T-helper 17 cell (primary cell): Measurements from ENCODE around the gene ABCC5. TPM values are rescaled to one million over a fixed set of nuclear protein-coding genes. Genes with fewer than 3 reads are reported as not detected.

Experiments
- ATAC-seq: fragments of 150-1000 bp; cut with Tn5 transposase; 2 replicates; pipeline ENCODE4 v1.10.0; 2021; ENCODE audit warnings: mild to moderate bottlenecking, moderate library complexity
- DNase-seq, 3 donors: peaks; one replicate each; pipeline versions ENCODE4 v3.0.0 to v3.0.0-alpha.2; 2020 to 2021
- H3K9me3 ChIP-seq: one replicate; pipeline ENCODE4 v1.7.0; 2013; ENCODE audit warnings: low read length, mild to moderate bottlenecking; ENCODE audit not compliant: control insufficient read depth, poor library complexity, severe bottlenecking
- H3K27ac Mint-ChIP-seq: one replicate; pipeline ENCODE4 v1.8.0; 2022; ENCODE audit warnings: mild to moderate bottlenecking, moderate library complexity, mixed read lengths
- H3K27me3 Mint-ChIP-seq: one replicate; pipeline ENCODE4 v1.8.0; 2022; ENCODE audit warnings: mixed read lengths
- H3K36me3 Mint-ChIP-seq: one replicate; pipeline ENCODE4 v1.8.0; 2022; ENCODE audit warnings: low read depth, mixed read lengths
- H3K4me1 Mint-ChIP-seq: one replicate; pipeline ENCODE4 v1.8.0; 2022; ENCODE audit warnings: mild to moderate bottlenecking, mixed read lengths
- H3K4me3 Mint-ChIP-seq: one replicate; pipeline ENCODE4 v1.8.0; 2022; ENCODE audit warnings: mild to moderate bottlenecking, moderate library complexity, mixed read lengths
- total RNA-seq, 4 donors: library from RNA in 2 of 4; stranded (reverse) in 2 of 4; gene quantifications; one replicate each; pipeline ENCODE4 v1.2.3 and lab custom pipeline; 2022 to 2026

The ABCC5 gene
- total RNA-seq, 2 donors from 2014 or later, result 17.5 to 17.6 TPM

GRCh38 chr3:183904833-183905780, 112.6 kb downstream of the ABCC5 start:
- no peaks in the 10 kb centered on the region for H3K9me3 ChIP-seq
- DNase-seq (no peak), ATAC-seq (no peak)
- H3K27ac Mint-ChIP-seq, result no peak overlapping the region
- no peaks in the 10 kb centered on the region for H3K4me1 Mint-ChIP-seq
- peaks cover 15% of the 10 kb centered on the region for H3K27me3 Mint-ChIP-seq
- no peak overlapping the region for H3K4me3 Mint-ChIP-seq
- H3K36me3 Mint-ChIP-seq, result no peaks in the 10 kb centered on the region

- Mint-ChIP-seq H3K27ac (no peak overlapping the region), H3K27me3 (peaks cover 48% of the 10 kb centered on the region), H3K36me3 (no peaks in the 10 kb centered on the region), H3K4me1 (no peaks in the 10 kb centered on the region), H3K4me3 (no peak overlapping the region)
- no peaks in the 10 kb centered on the region for H3K9me3 ChIP-seq
- no peak for ATAC-seq
- no peak for DNase-seq
Measured at GRCh38 chr3:183898028-183898431, 119.7 kb downstream of the ABCC5 start.

GRCh38 chr3:183897606-183898005, 120.1 kb downstream of the ABCC5 start:
- Mint-ChIP-seq H3K4me3 (no peak overlapping the region), H3K4me1 (no peaks in the 10 kb centered on the region), H3K36me3 (no peaks in the 10 kb centered on the region), H3K27ac (no peak overlapping the region), H3K27me3 (peaks cover 51% of the 10 kb centered on the region)
- no peak for ATAC-seq
- no peak for DNase-seq
- no peaks in the 10 kb centered on the region for H3K9me3 ChIP-seq

- DNase-seq (no peak), ATAC-seq (no peak)
- H3K27me3 Mint-ChIP-seq, result peaks cover 51% of the 10 kb centered on the region
- no peak overlapping the region for H3K4me3 Mint-ChIP-seq
- no peaks in the 10 kb centered on the region for H3K36me3 Mint-ChIP-seq
- H3K4me1 Mint-ChIP-seq, result no peaks in the 10 kb centered on the region
- H3K9me3 ChIP-seq, result no peaks in the 10 kb centered on the region
- H3K27ac Mint-ChIP-seq, result no peak overlapping the region
Measured at GRCh38 chr3:183896610-183897009, 121.1 kb downstream of the ABCC5 start.

- no peaks in the 10 kb centered on the region for H3K4me1 Mint-ChIP-seq
- peaks cover 46% of the 10 kb centered on the region for H3K27me3 Mint-ChIP-seq
- H3K27ac Mint-ChIP-seq, result no peak overlapping the region
- H3K9me3 ChIP-seq, result no peaks in the 10 kb centered on the region
- no peak overlapping the region for H3K4me3 Mint-ChIP-seq
- DNase-seq (no peak), ATAC-seq (no peak)
- no peaks in the 10 kb centered on the region for H3K36me3 Mint-ChIP-seq
Measured at GRCh38 chr3:183896184-183896583, 121.5 kb downstream of the ABCC5 start.

- Mint-ChIP-seq H3K4me3 (no peak overlapping the region), H3K4me1 (no peaks in the 10 kb centered on the region), H3K27me3 (peaks cover 44% of the 10 kb centered on the region), H3K27ac (no peak overlapping the region), H3K36me3 (no peaks in the 10 kb centered on the region)
- no peak for DNase-seq
- H3K9me3 ChIP-seq, result no peaks in the 10 kb centered on the region
- ATAC-seq, result no peak
Measured at GRCh38 chr3:183895774-183896173, 121.9 kb downstream of the ABCC5 start.

- H3K36me3 Mint-ChIP-seq, result no peaks in the 10 kb centered on the region
- H3K4me1 Mint-ChIP-seq, result no peaks in the 10 kb centered on the region
- ATAC-seq (peak; percentile 93), DNase-seq (peak in 1 of 3 donors; percentile 15)
- peaks cover 39% of the 10 kb centered on the region for H3K27me3 Mint-ChIP-seq
- H3K27ac Mint-ChIP-seq, result no peak overlapping the region
- H3K9me3 ChIP-seq, result no peaks in the 10 kb centered on the region
- H3K4me3 Mint-ChIP-seq, result no peak overlapping the region
Measured at GRCh38 chr3:183895296-183895695, 122.4 kb downstream of the ABCC5 start.

- Mint-ChIP-seq H3K4me3 (no peak overlapping the region), H3K27me3 (peaks cover 28% of the 10 kb centered on the region), H3K36me3 (no peaks in the 10 kb centered on the region), H3K4me1 (no peaks in the 10 kb centered on the region), H3K27ac (no peak overlapping the region)
- H3K9me3 ChIP-seq, result no peaks in the 10 kb centered on the region
- DNase-seq (no peak), ATAC-seq (no peak)
Measured at GRCh38 chr3:183892610-183893214, 125.0 kb downstream of the ABCC5 start.

- H3K27ac Mint-ChIP-seq, result no peak overlapping the region
Measured at GRCh38 chr3:183885766-183886165, 131.9 kb downstream of the ABCC5 start.

GRCh38 chr3:183884427-183885296, 133.0 kb downstream of the ABCC5 start, which contains the start of gene PARL:
TSS of gene PARL (minus strand) at chr3:183884880. CDS start at chr3:183884846, 34 bp downstream.
- no peaks in the 10 kb centered on the region for H3K9me3 ChIP-seq
- peaks cover 27% of the 10 kb centered on the region for H3K4me1 Mint-ChIP-seq
- H3K36me3 Mint-ChIP-seq, result peaks cover 2% of the 10 kb centered on the region
- H3K4me3 Mint-ChIP-seq, result peak within 1 kb of the TSS; percentile 95
- H3K27me3 Mint-ChIP-seq, result peaks cover 5% of the 10 kb centered on the region
- peak; percentile 100 for ATAC-seq
- peak within 1 kb of the TSS; percentile 94 for H3K27ac Mint-ChIP-seq
- peak; percentile 91 to 97 (median 95) for DNase-seq

More at GRCh38 chr3:183885766-183886165, 131.9 kb downstream of the ABCC5 start:
- peak overlapping the region; percentile 85 for H3K4me3 Mint-ChIP-seq
- ATAC-seq (no peak), DNase-seq (no peak)
- no peaks in the 10 kb centered on the region for H3K9me3 ChIP-seq
- H3K27me3 Mint-ChIP-seq, result peaks cover 5% of the 10 kb centered on the region
- H3K4me1 Mint-ChIP-seq, result peaks cover 25% of the 10 kb centered on the region
- H3K36me3 Mint-ChIP-seq, result peaks cover 2% of the 10 kb centered on the region

GRCh38 chr3:183884097-183884426, 133.6 kb downstream of the ABCC5 start:
- H3K9me3 ChIP-seq, result no peaks in the 10 kb centered on the region
- DNase-seq, result no peak
- peak overlapping the region; percentile 95 for H3K4me3 Mint-ChIP-seq
- H3K27ac Mint-ChIP-seq, result peak overlapping the region; percentile 94
- no peak for ATAC-seq
- peaks cover 2% of the 10 kb centered on the region for H3K36me3 Mint-ChIP-seq
- peaks cover 28% of the 10 kb centered on the region for H3K4me1 Mint-ChIP-seq
- peaks cover 5% of the 10 kb centered on the region for H3K27me3 Mint-ChIP-seq

GRCh38 chr3:183883291-183884096, 134.2 kb downstream of the ABCC5 start:
- H3K4me1 Mint-ChIP-seq, result peaks cover 31% of the 10 kb centered on the region
- ATAC-seq (no peak), DNase-seq (no peak)
- H3K4me3 Mint-ChIP-seq, result peak overlapping the region; percentile 95
- no peaks in the 10 kb centered on the region for H3K9me3 ChIP-seq
- H3K27ac Mint-ChIP-seq, result peak overlapping the region; percentile 94
- H3K36me3 Mint-ChIP-seq, result peaks cover 2% of the 10 kb centered on the region
- H3K27me3 Mint-ChIP-seq, result peaks cover 5% of the 10 kb centered on the region
